PFSK-1 (cell line): Measurements from ENCODE around the gene RITA1.

Experiments
- REST ChIP-seq, 2 experiments: IDR thresholded peaks; 2 replicates each; pipeline versions ENCODE4 v1.6.1 to v1.8.0; 2011 to 2012; ENCODE audit warnings: low read depth in 2 of 2, low read length in 2 of 2, control low read depth in 1 of 2, inconsistent platforms in 1 of 2, mild to moderate bottlenecking in 1 of 2, moderate library complexity in 1 of 2; ENCODE audit not compliant: insufficient read depth in 1 of 2
- TAF1 ChIP-seq: IDR thresholded peaks from 2 replicates; pipeline ENCODE4 v1.6.1; 2012; ENCODE audit warnings: low read length, control low read depth, borderline replicate concordance; ENCODE audit not compliant: insufficient read depth

- TF ChIP-seq REST (IDR thresholded peaks at IDR 0.05; ENCODE audit: insufficient read depth in 1 of 2, low read depth in 2 of 2, low read length in 2 of 2), result no peak
- no peak for TF ChIP-seq TAF1
Measured at GRCh38 chr12:113198296-113198695, 12.8 kb downstream of the RITA1 start.
